GM18868 (cell line): ENCODE measurements around the gene TAF9B.
"Not testable (repeated sequence)": the region's sequence is repeated elsewhere in the genome, so short reads cannot be mapped to it uniquely, and the experiment has no call there.

Source experiments
- ATAC-seq: cut with Tn5 transposase; IDR thresholded peaks from one replicate; pipeline ENCODE4 v1.9.1; 2021; ENCODE audit warnings: mild to moderate bottlenecking, moderate library complexity; ENCODE audit not compliant: unreplicated experiment

The TAF9B gene, protein sequence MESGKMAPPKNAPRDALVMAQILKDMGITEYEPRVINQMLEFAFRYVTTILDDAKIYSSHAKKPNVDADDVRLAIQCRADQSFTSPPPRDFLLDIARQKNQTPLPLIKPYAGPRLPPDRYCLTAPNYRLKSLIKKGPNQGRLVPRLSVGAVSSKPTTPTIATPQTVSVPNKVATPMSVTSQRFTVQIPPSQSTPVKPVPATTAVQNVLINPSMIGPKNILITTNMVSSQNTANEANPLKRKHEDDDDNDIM

DNA sequence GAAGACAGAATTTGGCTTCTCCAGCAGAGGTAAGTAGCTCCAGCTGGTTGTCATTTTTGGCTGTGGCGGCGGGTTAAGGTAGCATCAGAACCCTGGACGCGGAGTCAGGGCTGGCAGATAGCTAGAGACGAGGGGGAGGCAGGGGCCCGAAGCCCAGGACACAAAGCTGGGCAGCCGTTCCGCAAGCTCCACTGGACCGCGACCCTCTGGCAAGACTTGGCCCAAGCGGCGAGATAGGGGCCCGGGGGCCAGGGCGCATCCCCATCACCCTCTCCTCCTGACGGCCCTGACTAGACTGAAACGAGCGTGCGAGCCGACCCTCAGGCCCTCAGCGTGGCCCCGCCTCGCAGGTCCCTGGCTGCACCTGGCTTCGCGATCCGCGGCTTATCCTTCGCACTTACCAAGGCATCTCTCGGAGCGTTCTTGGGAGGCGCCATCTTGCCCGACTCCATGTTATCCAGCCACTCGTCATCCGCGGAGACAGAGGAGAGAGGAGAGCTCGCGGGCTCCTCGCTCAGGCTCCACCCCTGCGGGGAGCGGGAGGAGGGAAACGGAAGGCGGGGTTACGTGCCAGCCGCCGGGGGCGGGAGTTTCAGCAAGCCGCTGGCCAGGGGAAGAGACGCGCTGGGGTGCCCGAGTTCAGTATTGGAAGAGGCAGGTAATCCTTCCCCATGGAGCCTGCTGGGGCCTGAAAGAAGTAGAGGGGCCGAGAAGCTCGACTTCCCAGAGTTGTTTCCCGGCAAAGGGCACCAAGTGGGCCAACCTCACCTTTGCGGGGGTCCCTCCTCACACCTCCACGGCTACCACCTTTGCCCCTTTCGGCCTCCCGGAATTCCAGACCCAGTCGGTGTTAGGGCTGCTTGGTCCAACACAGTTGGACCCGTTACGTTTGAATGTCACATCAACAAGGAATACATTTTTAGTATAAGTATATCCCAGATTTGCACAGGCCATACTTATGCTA, at the start of gene TAF9B:
Gene TAF9B, minus strand, starts transcription at position 491 of the 964 bp plus-strand sequence. Its CDS starts 39 bp downstream, at position 452.
- peak; percentile 95 for ATAC-seq

DNA sequence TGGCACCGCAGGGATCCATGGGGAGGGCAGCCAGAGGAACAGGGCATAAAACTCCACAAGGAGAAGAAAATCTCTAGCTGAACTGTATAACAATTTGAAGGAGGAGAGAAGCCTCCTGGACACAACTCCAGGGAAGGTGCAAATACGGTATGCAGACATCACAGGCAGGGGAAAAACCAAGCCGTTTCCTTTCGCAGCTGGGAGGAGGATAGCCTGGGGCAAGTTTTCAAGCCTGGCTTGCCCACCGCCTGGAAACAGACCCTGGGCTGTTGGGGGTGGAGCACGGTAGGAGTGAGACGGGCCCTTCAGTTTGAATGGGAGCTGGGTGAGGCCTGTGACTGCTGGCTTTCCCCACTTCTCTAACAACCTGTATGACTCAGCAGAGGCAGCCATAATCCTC, 43.4 kb upstream of the TAF9B start:
- no peak for ATAC-seq

DNA sequence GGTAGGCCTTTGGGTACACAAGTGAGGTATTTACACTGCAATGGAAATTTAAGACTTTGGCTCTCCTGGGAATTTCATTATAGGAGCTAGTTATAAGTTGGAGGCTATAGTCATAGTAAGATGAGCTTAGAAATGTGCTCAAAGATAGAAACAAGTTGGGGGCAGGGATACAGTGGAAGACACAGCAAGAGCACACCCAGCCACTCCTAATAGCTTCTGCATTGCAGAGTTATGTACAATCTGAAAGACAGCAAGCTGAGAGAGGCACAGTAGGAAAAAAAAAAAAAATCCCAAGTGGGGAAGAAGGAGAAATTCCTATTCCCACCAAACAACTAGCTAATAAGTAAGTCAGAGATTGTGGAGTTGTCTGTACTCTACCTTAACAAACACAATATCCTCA, 41.9 kb upstream of the TAF9B start:
- ATAC-seq: no peak

DNA sequence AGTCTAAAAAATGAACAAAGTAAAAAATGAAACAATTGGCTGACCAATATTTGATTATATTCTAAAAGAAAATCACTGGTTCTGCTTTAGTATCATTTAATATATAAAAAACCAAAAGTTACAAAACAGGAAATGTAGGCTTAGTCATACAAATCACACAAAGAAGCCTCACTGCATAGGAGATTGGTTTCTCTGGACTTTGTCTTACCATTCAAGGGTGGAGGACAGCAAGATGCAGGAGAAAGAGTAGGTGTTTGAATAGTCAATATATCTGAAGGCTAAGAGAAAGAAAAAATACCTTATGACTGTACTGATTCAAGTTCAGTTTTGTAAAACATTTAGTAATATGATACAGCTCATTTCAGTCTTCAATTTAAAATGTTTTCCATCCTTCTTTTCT, 28.6 kb upstream of the TAF9B start:
- ATAC-seq: no peak

DNA sequence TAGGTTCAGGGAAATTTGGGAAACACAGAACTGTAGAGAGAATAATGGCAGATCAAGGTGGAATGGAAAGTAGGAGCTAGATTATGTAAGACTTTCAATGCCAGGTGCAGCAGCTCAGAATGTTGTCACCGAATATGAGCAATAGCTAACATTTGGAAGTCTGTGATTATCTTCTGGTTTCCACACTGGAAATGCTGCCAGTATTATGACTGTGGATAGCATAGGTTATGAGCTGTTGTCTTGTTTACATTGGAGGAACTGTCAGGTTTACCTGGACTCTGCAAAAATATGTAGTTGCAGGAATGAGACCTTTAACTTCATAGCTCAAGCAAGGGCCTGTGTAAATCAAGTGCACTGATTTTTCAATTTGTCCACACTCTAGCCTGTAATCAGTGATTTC, 26.0 kb upstream of the TAF9B start:
- no peak for ATAC-seq

DNA sequence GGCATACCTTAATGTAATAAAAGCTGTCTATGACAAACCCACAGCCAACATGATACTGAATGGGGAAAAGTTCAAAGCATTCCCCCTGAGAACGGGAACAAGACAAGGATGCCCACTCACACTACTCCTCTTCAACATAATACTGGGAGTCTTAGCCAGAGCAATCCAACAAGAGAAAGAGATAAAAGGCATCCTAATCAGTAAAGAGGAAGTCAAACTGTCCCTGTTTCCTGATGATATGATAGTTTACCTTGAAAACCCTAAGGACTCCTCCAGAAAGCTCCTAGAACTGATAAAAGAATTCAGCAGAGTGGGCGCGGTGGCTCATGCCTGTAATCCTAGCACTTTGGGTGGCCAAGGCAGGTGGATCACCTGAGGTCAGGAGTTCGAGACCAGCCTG, 23.7 kb upstream of the TAF9B start:
- not testable (repeated sequence) for ATAC-seq

DNA sequence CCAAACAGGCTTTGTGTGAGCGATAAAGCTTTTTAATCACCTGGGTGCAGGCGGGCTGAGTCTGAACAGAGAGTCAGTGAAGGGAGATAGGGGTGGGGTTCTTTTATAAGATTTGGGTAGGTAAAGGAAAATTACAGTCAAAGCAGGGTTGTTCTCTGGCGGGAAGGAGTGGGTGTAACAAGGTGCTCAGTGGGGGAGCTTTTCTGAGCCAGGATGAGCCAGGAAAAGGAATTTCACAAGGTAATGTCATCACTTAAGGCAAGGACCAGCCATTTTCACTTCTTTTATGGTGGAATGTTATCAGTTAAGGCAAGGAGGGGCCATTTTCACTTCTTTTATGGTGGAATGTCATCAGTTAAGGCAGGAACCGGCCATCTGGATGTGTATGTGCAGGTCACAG, 21.3 kb upstream of the TAF9B start:
- ATAC-seq: not testable (repeated sequence)

DNA sequence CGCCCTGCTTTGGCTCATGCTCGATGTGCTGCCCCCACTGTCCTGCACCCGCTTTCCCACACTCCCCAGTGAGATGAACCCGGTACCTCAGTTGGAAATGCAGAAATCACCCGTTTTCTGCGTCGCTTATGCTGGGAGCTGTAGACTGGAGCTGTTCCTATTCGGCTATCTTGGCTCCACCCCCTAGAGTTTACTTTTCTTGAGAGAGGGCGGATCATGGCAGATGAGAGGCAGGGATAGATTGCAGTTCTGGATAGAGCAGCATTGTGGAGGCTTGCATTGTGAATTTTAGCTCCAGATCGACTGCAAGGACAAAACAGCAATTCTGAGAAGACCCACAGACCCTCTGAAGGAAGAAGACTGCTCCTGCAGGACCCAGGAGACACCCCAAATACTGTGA, 18.4 kb upstream of the TAF9B start:
- not testable (repeated sequence) for ATAC-seq

DNA sequence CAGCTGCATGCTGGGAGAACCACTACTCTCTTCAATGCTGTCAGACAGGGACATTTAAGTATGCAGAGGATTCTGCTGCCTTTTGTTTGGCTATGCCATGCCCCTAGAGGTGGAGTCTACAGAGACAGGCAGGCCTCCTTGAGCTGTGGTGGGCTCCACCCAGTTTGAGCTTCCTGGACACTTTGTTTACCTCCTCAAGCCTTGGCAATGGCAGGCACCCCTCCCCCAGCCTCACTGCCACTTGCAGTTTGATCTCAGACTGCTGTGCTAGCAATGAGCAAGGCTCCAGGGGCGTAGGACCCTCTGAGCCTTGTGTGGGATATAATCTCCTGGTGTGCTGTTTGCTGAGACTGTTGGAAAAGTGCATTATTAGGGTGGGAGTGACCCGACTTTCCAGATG, 17.9 kb upstream of the TAF9B start:
- ATAC-seq: not testable (repeated sequence)

DNA sequence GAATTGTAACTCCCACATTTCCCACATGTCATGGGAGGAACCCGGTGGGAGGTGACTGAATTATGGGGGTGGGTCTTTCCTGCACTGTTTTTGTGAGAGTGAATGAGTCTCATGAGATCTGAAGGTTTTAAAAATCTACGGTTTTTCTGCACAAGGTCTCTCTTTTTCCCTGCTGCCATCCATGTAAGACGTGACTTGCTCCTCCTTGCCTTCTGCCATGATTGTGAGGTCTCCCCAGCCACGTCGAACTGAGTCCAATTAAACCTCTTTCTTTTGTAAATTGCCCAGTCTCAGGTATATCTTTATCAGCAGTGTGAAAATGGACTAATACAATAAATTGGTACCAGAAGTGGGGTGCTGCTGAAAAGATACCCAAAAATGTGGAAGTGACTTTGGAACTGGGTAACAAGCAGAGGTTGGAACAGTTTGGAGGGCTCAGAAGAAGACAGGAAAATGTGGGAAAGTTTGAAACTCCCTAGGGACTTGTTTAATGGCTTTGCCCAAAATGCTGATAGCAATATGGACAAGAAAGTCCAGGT, 7.6 kb upstream of the TAF9B start:
- ATAC-seq: not testable (repeated sequence)

DNA sequence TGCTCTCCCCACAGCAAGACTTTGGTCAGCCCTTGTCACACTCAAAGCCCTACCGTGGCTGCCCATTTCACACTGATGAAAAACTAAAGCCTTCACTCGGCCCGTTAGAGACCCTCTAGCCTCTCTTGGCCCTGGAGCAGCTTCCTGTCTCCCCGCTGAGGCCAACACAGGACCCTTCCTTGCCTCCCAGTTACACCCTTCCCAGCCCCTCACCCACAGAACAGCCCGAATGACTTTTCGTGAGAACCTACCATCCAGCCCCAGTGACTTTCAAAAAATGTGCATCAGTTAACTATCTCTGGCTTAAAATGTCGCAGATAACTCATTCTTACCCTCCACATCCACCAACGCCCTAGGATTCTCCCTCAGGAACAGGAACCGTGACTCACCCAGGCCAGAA, 756 bp upstream of the TAF9B start:
- ATAC-seq: no peak

DNA sequence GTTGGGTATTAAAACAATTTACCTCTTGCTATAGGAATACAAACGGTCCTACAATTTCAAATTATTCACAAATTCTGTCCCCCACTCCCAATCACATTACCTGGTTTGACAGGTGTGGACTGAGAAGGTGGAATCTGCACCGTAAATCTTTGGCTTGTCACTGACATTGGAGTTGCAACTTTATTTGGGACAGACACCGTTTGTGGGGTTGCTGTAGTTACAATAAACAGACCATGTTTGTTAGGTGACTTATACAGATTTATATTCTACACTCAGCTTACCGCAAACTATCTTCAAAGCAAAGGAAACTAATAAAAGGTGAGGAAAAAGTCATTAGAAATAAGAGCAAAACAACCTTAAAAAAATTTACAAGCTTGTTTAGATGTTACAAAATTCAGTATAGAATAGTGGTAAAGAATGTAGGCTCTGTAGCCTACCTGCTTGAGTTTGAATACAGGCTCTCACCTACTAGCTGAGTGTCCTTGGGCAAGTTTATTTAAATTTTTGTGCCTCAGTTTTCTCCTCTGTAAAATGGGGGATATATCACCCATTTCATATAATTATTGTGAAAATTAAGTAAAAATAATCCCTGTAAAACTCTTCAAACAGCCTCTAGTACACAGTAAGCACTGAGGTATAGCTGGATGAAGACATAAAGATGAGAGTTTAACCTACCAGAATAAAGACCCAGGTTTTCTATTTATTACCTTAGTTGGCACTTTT, 6.1 kb downstream of the TAF9B start:
- no peak for ATAC-seq

DNA sequence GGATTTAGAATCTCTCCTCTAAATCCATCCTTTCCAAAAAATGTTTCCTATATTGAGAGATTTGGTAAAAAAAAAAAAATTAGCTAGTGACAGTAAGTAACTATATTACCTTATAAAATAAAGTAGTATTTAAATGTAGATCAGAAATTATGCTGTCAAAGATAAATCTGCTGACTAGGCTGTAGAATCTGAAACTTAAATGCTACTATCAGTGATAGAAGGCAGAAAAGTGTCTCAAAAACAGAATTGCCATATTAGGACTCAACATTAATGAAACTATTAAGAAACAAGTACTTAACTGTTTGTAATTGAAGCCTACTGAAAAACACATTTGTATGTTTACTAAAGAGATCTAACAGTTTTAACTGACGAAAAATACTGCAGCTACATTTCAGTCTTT, 8.3 kb downstream of the TAF9B start:
- no peak for ATAC-seq

DNA sequence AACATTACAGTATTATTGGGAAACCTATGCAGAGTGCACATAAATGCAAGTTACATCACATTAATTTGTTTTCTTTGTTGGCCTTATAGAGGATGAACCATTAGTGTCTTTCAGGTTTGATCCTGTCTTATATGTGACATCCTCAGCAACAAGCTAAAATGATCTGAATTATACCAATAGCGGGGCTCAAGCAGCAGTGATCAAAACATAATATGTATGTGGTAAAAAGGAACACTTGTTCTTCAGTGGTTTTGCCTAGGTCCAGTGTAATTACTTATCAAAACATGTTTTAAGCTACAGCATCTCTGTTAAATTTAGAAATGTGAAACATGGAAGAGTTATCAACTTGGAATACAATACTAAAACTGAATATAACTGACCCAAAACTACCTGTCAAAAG, 9.1 kb downstream of the TAF9B start:
- no peak for ATAC-seq

DNA sequence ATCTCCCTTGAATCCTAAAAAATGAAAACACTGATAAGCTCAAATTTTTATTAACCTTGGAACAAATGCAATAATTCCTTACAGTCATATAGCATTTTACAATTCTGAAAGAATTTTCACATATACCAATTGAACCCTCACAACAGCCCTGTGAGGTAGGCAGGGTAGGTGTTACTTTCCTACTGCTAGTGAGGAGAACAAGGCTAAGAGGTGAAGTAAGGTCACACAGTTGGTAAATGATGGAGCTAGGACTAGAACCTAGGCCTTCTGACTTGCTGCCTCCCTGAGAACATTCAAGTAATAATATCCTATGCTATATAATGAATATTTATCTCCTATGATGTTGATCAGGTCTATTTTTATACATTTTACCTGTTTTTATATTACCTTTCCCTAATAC, 9.7 kb downstream of the TAF9B start:
- ATAC-seq: no peak

DNA sequence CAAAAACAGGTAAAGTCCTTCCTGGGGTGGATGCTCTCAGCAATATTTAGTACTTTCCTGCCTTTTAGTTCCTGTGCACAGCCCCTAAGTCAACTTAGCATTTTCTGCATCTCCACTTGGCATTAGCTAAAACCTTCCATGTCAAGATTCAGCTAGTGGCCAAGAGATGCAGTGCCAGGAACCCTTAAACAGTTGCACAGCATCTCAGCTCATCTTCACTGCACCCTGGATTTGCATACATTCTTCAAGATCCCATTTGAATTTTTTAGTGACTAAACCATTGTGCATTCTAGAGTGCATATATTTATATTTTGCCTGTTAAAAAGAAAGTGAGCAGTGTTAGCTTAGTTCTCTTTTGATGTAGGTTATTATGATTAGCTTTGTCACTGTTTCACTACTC, 13.7 kb downstream of the TAF9B start:
- ATAC-seq: not testable (repeated sequence)

DNA sequence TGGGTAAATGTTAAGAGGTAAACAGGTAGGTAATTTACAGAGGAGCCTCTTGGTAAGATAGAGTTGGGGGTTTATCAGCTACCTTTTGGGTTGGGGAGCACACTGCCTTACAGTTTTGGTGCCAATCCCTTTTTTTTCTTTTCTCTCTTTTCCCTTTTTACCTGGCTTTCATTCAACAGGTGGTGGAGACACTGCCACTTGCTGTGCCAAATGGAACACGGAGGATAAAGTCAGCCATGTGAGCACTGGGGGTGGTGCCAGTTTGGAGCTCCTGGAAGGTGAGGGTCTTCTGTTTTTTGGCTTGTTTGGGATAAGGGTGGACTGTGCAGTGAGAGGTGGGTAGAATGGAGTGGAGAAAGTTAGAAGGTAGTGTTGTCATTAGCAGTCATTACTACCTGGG, 14.3 kb downstream of the TAF9B start:
- no peak for ATAC-seq

DNA sequence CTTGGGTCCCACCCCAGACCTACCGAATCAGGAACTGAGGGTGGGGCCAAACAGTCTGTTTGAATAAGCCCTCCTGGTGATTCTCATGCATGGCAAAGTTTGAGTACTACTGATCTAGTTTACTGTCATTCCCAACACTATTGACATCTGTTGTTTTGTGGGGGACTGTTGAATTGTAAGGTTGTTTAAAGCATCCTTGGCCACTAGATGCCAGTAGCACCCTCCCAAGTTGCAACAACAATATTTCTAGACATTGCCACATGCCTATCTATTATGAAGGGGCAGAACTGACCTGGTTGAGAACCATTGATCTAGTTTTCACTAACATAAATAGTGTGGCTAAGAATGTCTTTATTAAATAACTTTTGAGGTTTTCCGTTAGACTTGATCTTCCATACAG, 15.1 kb downstream of the TAF9B start:
- ATAC-seq: no peak

DNA sequence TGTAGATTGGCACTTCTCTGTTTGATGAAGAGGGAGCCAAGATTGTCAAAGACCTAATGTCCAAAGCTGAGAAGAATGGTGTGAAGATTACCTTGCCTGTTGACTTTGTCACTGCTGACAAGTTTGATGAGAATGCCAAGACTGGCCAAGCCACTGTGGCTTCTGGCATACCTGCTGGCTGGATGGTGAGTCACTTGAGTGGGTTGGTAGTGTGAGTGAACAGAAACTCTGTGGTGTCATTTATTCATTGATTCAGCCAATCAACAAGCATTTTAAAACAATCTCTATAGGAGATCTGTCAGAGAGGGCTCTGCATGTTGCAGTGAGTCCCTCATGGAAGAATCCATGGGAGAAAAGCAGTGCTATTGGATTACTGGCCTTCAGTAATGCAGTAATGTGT, 16.3 kb downstream of the TAF9B start:
- ATAC-seq: no peak

DNA sequence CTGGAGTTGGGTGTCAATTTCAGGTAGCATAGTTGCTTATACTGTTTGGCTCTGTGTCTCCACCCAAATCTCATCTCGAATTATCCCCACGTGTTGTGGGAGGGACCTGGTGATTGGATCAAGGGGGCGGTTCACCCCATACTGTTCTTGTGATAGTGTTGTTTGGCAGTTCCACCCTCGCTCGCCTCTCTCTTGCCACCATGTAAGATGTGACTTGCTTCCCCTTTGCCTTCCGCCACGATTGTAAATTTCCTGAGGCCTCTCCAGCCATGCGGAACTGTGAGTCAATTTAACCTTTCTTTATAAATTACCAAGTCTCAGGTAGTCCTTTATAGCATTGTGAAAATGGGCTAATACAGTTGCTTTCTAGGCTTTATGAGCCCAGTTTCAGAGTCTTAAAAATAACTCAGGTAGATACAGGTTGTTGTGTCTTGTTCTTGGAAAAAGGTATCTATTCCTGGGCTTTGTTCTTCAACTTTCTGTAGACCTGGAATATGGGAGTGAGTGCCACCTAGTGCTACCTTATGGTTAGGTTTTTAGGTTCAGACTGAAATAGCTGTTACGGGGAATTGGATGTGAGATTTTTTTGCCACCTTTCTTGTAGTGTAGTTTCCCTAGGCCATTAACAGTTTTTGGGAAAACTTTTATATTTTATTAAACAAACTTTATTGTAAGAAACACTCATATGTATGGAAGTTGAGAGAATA, 19.8 kb downstream of the TAF9B start:
- peak; percentile 43 for ATAC-seq

DNA sequence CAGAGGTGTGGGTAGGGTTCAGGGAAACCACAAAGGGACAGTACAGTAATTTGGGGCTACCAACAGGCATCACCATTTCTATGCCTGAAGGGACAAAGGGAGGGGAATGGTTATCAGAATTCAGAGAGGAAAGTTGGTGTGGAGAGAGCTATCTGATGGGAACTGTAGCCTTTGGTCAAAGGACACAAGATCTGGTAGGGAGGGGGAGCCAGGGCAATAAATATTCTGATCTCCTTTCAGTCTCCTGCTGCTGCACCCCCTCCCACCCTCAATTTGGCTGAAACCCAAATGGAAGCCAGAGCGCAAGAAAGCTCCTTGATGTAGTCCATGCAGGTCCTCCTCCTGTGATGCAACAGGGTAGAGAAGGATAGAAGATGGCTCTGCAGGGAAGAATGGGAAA, 20.8 kb downstream of the TAF9B start:
- ATAC-seq: no peak
